HL-60 (cell line): Measurements from ENCODE around the gene ADGRD2.

ENCODE experiments used
- DNase-seq, 2 experiments: peaks; one replicate each; pipeline ENCODE4 v3.0.0-alpha.2; 2010 to 2020; ENCODE audit warnings: low read depth in 1 of 2, low spot score in 1 of 2
- H3K27ac ChIP-seq: fragments of 250-450 bp; sonication (Bioruptor Pico); replicated peaks from 2 replicates; pipeline ENCODE4 v1.5.1; 2020; ENCODE audit warnings: mild to moderate bottlenecking, moderate library complexity
- H3K27me3 ChIP-seq: fragments of 250-450 bp; sonication (Bioruptor Pico); 2 replicates; pipeline ENCODE4 v1.5.1; 2021; ENCODE audit warnings: mild to moderate bottlenecking, moderate library complexity; ENCODE audit not compliant: insufficient read depth, poor library complexity, severe bottlenecking
- H3K4me3 ChIP-seq: replicated peaks from 2 replicates; pipeline ENCODE4 v1.5.1; 2011; ENCODE audit warnings: mild to moderate bottlenecking, control low read depth, low read length; ENCODE audit not compliant: insufficient read depth
- CTCF ChIP-seq: IDR thresholded peaks from one replicate; pipeline ENCODE4 v1.5.1; 2011; ENCODE audit warnings: low read length, control low read depth, inconsistent platforms; ENCODE audit not compliant: insufficient read depth
- GABPA ChIP-seq: IDR thresholded peaks from 2 replicates; pipeline ENCODE4 v1.6.1; 2012; ENCODE audit warnings: low read depth
- POLR2AphosphoS5 ChIP-seq: IDR thresholded peaks from 2 replicates; pipeline ENCODE4 v1.6.1; 2012; ENCODE audit warnings: low read depth
- SPI1 ChIP-seq: IDR thresholded peaks from 2 replicates; pipeline ENCODE4 v1.6.1; 2012; ENCODE audit warnings: low read depth, mild to moderate bottlenecking, borderline replicate concordance
- TF ChIP-seq, protein P1 (sequence below): IDR thresholded peaks from 2 replicates; pipeline ENCODE4 v1.6.1; 2012; ENCODE audit warnings: low read depth; ENCODE audit not compliant: insufficient replicate concordance

ADGRD2 gene

GRCh38 chr9:124490004-124490403 is 39.8 kb downstream of the ADGRD2 start:
- no peak overlapping the region for H3K27ac ChIP-seq
- TF ChIP-seq GABPA (no peak), POLR2AphosphoS5 (no peak), CTCF (no peak), SPI1 (no peak)
- TF ChIP-seq, protein P1, sequence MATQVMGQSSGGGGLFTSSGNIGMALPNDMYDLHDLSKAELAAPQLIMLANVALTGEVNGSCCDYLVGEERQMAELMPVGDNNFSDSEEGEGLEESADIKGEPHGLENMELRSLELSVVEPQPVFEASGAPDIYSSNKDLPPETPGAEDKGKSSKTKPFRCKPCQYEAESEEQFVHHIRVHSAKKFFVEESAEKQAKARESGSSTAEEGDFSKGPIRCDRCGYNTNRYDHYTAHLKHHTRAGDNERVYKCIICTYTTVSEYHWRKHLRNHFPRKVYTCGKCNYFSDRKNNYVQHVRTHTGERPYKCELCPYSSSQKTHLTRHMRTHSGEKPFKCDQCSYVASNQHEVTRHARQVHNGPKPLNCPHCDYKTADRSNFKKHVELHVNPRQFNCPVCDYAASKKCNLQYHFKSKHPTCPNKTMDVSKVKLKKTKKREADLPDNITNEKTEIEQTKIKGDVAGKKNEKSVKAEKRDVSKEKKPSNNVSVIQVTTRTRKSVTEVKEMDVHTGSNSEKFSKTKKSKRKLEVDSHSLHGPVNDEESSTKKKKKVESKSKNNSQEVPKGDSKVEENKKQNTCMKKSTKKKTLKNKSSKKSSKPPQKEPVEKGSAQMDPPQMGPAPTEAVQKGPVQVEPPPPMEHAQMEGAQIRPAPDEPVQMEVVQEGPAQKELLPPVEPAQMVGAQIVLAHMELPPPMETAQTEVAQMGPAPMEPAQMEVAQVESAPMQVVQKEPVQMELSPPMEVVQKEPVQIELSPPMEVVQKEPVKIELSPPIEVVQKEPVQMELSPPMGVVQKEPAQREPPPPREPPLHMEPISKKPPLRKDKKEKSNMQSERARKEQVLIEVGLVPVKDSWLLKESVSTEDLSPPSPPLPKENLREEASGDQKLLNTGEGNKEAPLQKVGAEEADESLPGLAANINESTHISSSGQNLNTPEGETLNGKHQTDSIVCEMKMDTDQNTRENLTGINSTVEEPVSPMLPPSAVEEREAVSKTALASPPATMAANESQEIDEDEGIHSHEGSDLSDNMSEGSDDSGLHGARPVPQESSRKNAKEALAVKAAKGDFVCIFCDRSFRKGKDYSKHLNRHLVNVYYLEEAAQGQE: no peak
- no peak for DNase-seq

DNA sequence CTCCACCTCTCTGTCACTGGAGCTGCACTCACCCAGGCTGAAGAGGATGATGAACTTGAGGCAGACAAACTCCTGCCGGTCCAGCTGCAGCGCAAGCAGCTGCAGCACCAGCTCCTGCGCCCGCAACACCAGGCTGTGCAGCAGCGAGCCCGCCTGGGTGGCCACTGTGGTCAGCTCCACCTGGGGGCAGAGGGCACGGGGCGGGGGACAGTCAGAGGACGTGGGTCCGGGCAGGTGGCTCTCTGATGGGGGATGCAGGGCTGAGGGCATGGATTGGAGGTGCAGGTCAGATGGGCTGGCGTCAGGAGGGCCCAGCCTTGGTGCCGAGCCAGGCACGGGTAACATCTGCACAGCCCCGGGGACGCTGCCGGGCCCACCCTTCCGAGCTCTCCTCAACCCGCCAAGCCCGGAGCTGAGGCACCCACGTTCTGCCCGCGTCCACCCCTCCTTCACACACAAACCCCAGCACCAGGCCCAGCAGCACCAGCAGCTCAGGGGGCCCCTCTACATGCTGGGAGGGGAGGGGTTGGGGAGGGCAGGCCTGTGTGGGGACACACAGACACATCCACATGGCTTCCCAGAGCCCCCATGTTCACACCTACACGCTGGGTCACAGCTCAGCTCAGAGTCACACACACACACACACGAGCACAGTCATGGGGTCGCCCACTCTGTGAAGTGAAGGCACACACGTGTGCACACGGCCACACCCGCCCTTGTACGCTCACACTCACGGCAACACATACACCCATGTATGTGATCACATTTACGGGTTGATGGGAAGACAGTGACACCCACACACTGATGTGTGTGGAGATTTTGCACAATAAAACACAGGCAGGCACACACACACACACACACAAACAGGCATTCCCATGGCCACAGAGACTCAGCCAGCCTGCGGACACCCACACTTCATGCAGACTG is 41.1 kb downstream of the ADGRD2 start:
- DNase-seq: no peak
- no peak overlapping the region for H3K27ac ChIP-seq
- TF ChIP-seq POLR2AphosphoS5 (no peak), GABPA (no peak), CTCF (no peak), SPI1 (no peak)
- TF ChIP-seq, protein P1: no peak
- H3K27me3 ChIP-seq: no peaks in the 10 kb centered on the region
- no peak overlapping the region for H3K4me3 ChIP-seq

More at GRCh38 chr9:124490004-124490403, 39.8 kb downstream of the ADGRD2 start:
- Histone ChIP-seq H3K4me3 (no peak overlapping the region), H3K27me3 (no peaks in the 10 kb centered on the region)

GRCh38 chr9:124492818-124493217 is 42.6 kb downstream of the ADGRD2 start:
- TF ChIP-seq, protein P1: no peak
- TF ChIP-seq POLR2AphosphoS5 (no peak), CTCF (no peak), SPI1 (no peak), GABPA (no peak)
- Histone ChIP-seq H3K4me3 (no peak overlapping the region), H3K27me3 (no peaks in the 10 kb centered on the region), H3K27ac (no peak overlapping the region)
- DNase-seq: no peak
